Vagina (tissue), 2 donors: Measurements from ENCODE around the gene SUMF1. TPM values are rescaled to one million over a fixed set of nuclear protein-coding genes. Genes with fewer than 3 reads are reported as not detected.

Experiments
- DNase-seq, 2 donors: peaks; one replicate each; pipeline ENCODE4 v3.0.0-alpha.2; 2017; ENCODE audit errors: extremely low spot score in 2 of 2
- H3K27ac ChIP-seq: fragments of 200-600 bp; sonication (generic); one replicate; pipeline ENCODE4 v1.5.1; 2019
- H3K27me3 ChIP-seq: fragments of 200-600 bp; sonication (generic); one replicate; pipeline ENCODE4 v1.5.1; 2019
- H3K36me3 ChIP-seq, 2 donors: fragments of 200-600 bp; sonication (generic); one replicate each; pipeline ENCODE4 v1.5.1; 2017 to 2019
- H3K4me1 ChIP-seq: fragments of 200-600 bp; sonication (generic); one replicate; pipeline ENCODE4 v1.5.1; 2019
- H3K4me3 ChIP-seq, 2 donors: fragments of 200-600 bp; sonication (generic); 1 replicate in 1 of 2; 2 replicates in 1 of 2; pipeline ENCODE4 v1.5.1; 2016 to 2019
- H3K9me3 ChIP-seq: fragments of 200-600 bp; sonication (generic); one replicate; pipeline ENCODE4 v1.5.1; 2019
- POLR2A ChIP-seq, 2 donors: fragments of 450-650 bp; IDR thresholded peaks; one replicate each; pipeline ENCODE4 v1.6.1; 2017; ENCODE audit warnings: antibody characterized with exemption in 2 of 2, mild to moderate bottlenecking in 2 of 2, moderate library complexity in 2 of 2
- POLR2AphosphoS5 ChIP-seq, 2 donors: sonication (generic); formaldehyde crosslinking; IDR thresholded peaks; one replicate each; pipeline ENCODE4 v1.9.0; 2017; ENCODE audit warnings: antibody characterized with exemption in 2 of 2, mild to moderate bottlenecking in 2 of 2, low read depth in 1 of 2; ENCODE audit not compliant: insufficient read depth in 1 of 2
- intact Hi-C: fragments of 100-400 bp; cut with DNase I; formaldehyde crosslinking; loops from one replicate; pipeline ENCODE4 v1.15.1; 2023
- total RNA-seq: library from RNA; depleted of rRNA; stranded (reverse); fragments of >200 nt; gene quantifications from one replicate; pipeline ENCODE4 v1.2.3, GENCODE V29; 2016
- TF ChIP-seq, protein P1 (sequence below), 3 experiments: fragments of 450-650 bp in 2 of 3; fragments of 200-600 bp in 1 of 3; sonication (generic) in 1 of 3; IDR thresholded peaks; one replicate each; pipeline ENCODE4 v1.5.1; 2017 to 2019; ENCODE audit warnings: antibody characterized with exemption in 3 of 3, mild to moderate bottlenecking in 2 of 3, moderate library complexity in 2 of 3

SUMF1 gene
- total RNA-seq, 1 donor from 2014 or later = 65.6 TPM

DNA sequence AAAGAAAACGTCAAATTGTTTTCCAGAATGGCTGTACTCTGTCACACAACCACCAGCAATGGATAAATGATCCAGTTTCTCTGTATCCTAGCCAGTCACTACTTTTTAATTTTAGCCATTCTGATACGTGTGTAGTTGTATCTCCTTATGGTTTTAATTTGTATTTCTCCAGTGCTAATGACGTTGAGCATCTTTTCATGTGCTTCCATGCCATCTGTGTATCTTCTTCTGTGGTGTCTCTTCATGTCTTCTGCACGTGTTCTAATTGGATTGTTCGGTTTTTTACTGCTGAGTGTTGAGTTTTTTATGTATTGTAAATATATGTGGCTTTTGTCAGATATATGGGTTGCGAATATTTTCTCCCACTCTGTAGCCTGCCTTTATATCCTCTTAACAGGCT, 81.9 kb downstream of the SUMF1 start:
- no peaks in the 10 kb centered on the region for H3K27me3 ChIP-seq
- no peak for DNase-seq
- no peaks in the 10 kb centered on the region for H3K4me1 ChIP-seq
- H3K4me3 ChIP-seq = no peak overlapping the region
- no peaks in the 10 kb centered on the region for H3K36me3 ChIP-seq
- TF ChIP-seq, protein P1, sequence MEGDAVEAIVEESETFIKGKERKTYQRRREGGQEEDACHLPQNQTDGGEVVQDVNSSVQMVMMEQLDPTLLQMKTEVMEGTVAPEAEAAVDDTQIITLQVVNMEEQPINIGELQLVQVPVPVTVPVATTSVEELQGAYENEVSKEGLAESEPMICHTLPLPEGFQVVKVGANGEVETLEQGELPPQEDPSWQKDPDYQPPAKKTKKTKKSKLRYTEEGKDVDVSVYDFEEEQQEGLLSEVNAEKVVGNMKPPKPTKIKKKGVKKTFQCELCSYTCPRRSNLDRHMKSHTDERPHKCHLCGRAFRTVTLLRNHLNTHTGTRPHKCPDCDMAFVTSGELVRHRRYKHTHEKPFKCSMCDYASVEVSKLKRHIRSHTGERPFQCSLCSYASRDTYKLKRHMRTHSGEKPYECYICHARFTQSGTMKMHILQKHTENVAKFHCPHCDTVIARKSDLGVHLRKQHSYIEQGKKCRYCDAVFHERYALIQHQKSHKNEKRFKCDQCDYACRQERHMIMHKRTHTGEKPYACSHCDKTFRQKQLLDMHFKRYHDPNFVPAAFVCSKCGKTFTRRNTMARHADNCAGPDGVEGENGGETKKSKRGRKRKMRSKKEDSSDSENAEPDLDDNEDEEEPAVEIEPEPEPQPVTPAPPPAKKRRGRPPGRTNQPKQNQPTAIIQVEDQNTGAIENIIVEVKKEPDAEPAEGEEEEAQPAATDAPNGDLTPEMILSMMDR (IDR thresholded peaks at IDR 0.05) = no peak
- TF ChIP-seq POLR2AphosphoS5 (IDR thresholded peaks at IDR 0.05; ENCODE audit: insufficient read depth in 1 of 2, low read depth in 1 of 2) (no peak), POLR2A (IDR thresholded peaks at IDR 0.05) (no peak)
- intact Hi-C loops = no loop called here
- H3K27ac ChIP-seq = no peak overlapping the region
- H3K9me3 ChIP-seq = no peaks in the 10 kb centered on the region

DNA sequence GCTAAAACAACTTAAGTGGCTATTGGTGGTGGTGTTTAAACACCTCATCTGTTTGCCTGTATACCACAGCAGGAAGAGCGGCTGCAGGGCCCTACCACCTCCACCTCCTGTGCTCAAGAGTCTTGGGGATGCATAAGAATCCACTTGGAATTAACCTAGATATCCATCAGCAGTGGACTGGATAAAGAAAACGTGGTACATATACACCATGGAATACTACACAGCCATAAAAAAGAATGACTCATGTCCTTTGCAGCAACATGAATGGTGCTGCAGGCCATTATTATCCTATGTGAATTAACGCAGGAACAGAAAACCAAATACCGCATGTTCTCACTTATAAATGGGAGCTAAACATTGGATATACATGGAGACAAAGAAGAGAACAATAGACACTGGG, 87.1 kb downstream of the SUMF1 start:
- peaks cover 0 to 6% of the 10 kb centered on the region in 2 donors for H3K36me3 ChIP-seq
- TF ChIP-seq POLR2AphosphoS5 (IDR thresholded peaks at IDR 0.05; ENCODE audit: insufficient read depth in 1 of 2, low read depth in 1 of 2) = no peak
- TF ChIP-seq, protein P1 (IDR thresholded peaks at IDR 0.05) = no peak
- TF ChIP-seq POLR2A (IDR thresholded peaks at IDR 0.05) = no peak

DNA sequence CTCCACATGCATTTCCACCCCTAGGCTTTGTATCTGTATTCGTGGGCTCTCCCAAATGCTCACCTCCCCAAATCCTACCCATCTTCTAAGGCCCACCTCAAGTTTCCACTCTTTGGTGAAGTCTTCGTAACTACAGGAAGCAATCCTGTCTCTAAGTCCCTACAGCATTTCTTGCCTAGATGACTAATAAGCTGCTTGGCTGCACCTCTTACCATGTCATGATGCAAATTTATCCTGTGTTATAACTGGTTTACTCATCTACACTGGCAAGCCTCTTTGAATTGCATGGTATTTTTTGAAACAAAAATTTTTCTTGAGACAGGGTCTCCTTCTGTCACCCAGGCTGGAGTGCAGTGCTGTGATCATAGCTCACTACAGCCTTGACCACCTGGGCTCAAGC, 90.6 kb downstream of the SUMF1 start:
- intact Hi-C loops = no loop called here
- peaks cover 0 to 10% of the 10 kb centered on the region in 2 donors for H3K36me3 ChIP-seq
- no peaks in the 10 kb centered on the region for H3K4me1 ChIP-seq

More for the DNA sequence above, 87.1 kb downstream of the SUMF1 start:
- no peaks in the 10 kb centered on the region for H3K27me3 ChIP-seq
- no peak overlapping the region for H3K27ac ChIP-seq
- no peaks in the 10 kb centered on the region for H3K9me3 ChIP-seq
- intact Hi-C loops = no loop called here
- H3K4me3 ChIP-seq = no peak overlapping the region
- no peak for DNase-seq
- no peaks in the 10 kb centered on the region for H3K4me1 ChIP-seq

DNA sequence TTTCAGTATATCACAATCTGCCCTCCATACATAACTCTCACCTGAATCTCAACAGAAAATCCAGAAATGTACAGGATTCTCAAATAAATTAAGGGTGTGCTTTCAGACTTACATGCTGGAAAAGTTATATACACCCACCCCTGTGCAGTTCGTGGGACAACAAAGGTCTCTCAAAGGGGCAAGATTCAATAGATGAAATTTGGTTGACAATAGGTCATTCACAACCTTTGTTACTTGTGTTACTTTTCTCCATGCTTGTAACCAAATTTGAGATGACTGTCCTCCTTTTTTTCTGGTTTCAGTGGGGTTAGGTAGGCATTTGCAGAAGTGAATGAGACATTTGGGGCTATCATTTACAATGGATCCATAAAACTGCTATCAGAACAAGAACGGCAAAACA, 91.2 kb downstream of the SUMF1 start:
- Histone ChIP-seq H3K27me3 (no peaks in the 10 kb centered on the region), H3K27ac (no peak overlapping the region), H3K4me1 (no peaks in the 10 kb centered on the region), H3K4me3 (no peak overlapping the region), H3K36me3 (peaks cover 0 to 10% of the 10 kb centered on the region in 2 donors), H3K9me3 (peaks cover 4% of the 10 kb centered on the region)
- DNase-seq = no peak
- intact Hi-C loops = no loop called here
- TF ChIP-seq POLR2A (IDR thresholded peaks at IDR 0.05) (no peak), POLR2AphosphoS5 (IDR thresholded peaks at IDR 0.05; ENCODE audit: insufficient read depth in 1 of 2, low read depth in 1 of 2) (no peak)
- TF ChIP-seq, protein P1 (IDR thresholded peaks at IDR 0.05) = no peak

More for the DNA sequence above, 90.6 kb downstream of the SUMF1 start:
- no peak overlapping the region for H3K27ac ChIP-seq
- H3K27me3 ChIP-seq = no peaks in the 10 kb centered on the region
- H3K4me3 ChIP-seq = no peak overlapping the region
- DNase-seq = no peak
- TF ChIP-seq POLR2A (IDR thresholded peaks at IDR 0.05) (no peak), POLR2AphosphoS5 (IDR thresholded peaks at IDR 0.05; ENCODE audit: insufficient read depth in 1 of 2, low read depth in 1 of 2) (no peak)
- TF ChIP-seq, protein P1 (IDR thresholded peaks at IDR 0.05) = no peak
- H3K9me3 ChIP-seq = peaks cover 4% of the 10 kb centered on the region

DNA sequence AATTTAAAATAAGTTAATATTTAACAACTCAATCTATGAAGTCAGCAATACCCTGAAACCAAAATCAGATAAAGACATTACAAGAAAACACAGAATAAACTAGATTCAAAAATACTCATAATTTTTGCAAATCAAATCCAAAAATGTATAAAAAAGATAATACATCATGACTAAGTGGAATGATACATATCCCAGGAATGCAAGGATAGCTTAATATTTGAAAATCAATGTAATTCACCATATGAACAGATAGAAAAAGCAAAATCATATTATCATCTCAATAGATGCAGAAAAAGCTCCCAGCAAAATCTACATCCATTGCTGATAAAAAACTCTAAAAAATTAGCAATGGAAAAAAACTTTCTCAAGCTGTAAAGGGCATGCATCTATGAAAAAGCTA, 93.4 kb downstream of the SUMF1 start:
- intact Hi-C loops = no loop called here
- Histone ChIP-seq H3K27ac (no peak overlapping the region), H3K4me3 (no peak overlapping the region), H3K4me1 (no peaks in the 10 kb centered on the region), H3K27me3 (no peaks in the 10 kb centered on the region), H3K36me3 (peaks cover 0 to 10% of the 10 kb centered on the region in 2 donors), H3K9me3 (peaks cover 4% of the 10 kb centered on the region)
- TF ChIP-seq, protein P1 (IDR thresholded peaks at IDR 0.05) = no peak
- no peak for DNase-seq
